WTC11 (cell line): ENCODE results near the gene KCNA2. TPM values are rescaled to one million over a fixed set of nuclear protein-coding genes. Genes with fewer than 3 reads are reported as not detected.

Source experiments
- ATAC-seq: fragments of 200-7000 bp; cut with Tn5 transposase; 2 replicates; pipeline ENCODE4 v1.10.0; 2021; ENCODE audit warnings: mild to moderate bottlenecking, moderate library complexity
- CTCF ChIA-PET: fragments of 300-600 bp; sonication (Branson Sonifier 250); formaldehyde crosslinking; loops from one replicate; lab custom pipeline; 2021; ENCODE audit warnings: antibody characterized with exemption; lab: Charles Lee
- POLR2A ChIA-PET: fragments of 350-600 bp; sonication (Branson Sonifier 250); formaldehyde crosslinking; loops from one replicate; lab custom pipeline; 2021; ENCODE audit warnings: antibody characterized with exemption; lab: Charles Lee
- DNase-seq: peaks from one replicate; pipeline ENCODE4 v3.0.0; 2021; ENCODE audit warnings: low spot score
- H3K27ac Mint-ChIP-seq: 2 replicates; pipeline ENCODE4 v1.8.0; 2021; ENCODE audit warnings: mixed read lengths
- H3K27me3 Mint-ChIP-seq: 2 replicates; pipeline ENCODE4 v1.8.0; 2021; ENCODE audit warnings: low read depth, mild to moderate bottlenecking, moderate library complexity, mixed read lengths
- H3K36me3 Mint-ChIP-seq: 2 replicates; pipeline ENCODE4 v1.8.0; 2021; ENCODE audit warnings: mixed read lengths
- H3K4me1 Mint-ChIP-seq: 2 replicates; pipeline ENCODE4 v1.8.0; 2022; ENCODE audit warnings: mixed read lengths
- H3K4me3 Mint-ChIP-seq: 2 replicates; pipeline ENCODE4 v1.8.0; 2021; ENCODE audit warnings: mild to moderate bottlenecking, moderate library complexity, mixed read lengths
- H3K9me3 Mint-ChIP-seq: 2 replicates; pipeline ENCODE4 v1.8.0; 2021; ENCODE audit warnings: mixed read lengths
- ATF2 ChIP-seq: sonication (generic); formaldehyde crosslinking; IDR thresholded peaks from 2 replicates; pipeline ENCODE4 v1.8.1; 2022; ENCODE audit warnings: low read depth, missing genetic modification reagents, borderline replicate concordance
- CDX4 ChIP-seq: fragments of 250-450 bp; sonication (Bioruptor Pico); IDR thresholded peaks from 2 replicates; pipeline ENCODE4 v1.9.0; 2021; ENCODE audit warnings: moderate library complexity, mild to moderate bottlenecking, inconsistent platforms, borderline replicate concordance
- E2F4 ChIP-seq: sonication (generic); formaldehyde crosslinking; IDR thresholded peaks from 2 replicates; pipeline ENCODE4 v1.8.1; 2022; ENCODE audit warnings: low read depth, mild to moderate bottlenecking, moderate library complexity, missing genetic modification reagents, borderline replicate concordance
- HMGA2 ChIP-seq: fragments of 250-450 bp; sonication (Bioruptor Pico); IDR thresholded peaks from 2 replicates; pipeline ENCODE4 v1.4.0; 2021; ENCODE audit warnings: mild to moderate bottlenecking, moderate library complexity
- HMGXB4 ChIP-seq: sonication (generic); formaldehyde crosslinking; IDR thresholded peaks from 2 replicates; pipeline ENCODE4 v1.8.1; 2023; ENCODE audit warnings: mild to moderate bottlenecking, moderate library complexity, missing genetic modification reagents
- KAT7 ChIP-seq: sonication (generic); formaldehyde crosslinking; IDR thresholded peaks from 2 replicates; pipeline ENCODE4 v1.8.1; 2023; ENCODE audit warnings: missing genetic modification reagents, mild to moderate bottlenecking, borderline replicate concordance
- OVOL2 ChIP-seq: fragments of 250-450 bp; sonication (Bioruptor Pico); IDR thresholded peaks from 2 replicates; pipeline ENCODE4 v1.9.0; 2021; ENCODE audit warnings: mild to moderate bottlenecking, borderline replicate concordance
- SP1 ChIP-seq: sonication (generic); formaldehyde crosslinking; conservative IDR thresholded peaks from 2 replicates; pipeline ENCODE4 v1.8.1; 2022; ENCODE audit warnings: missing genetic modification reagents
- ZNF232 ChIP-seq: sonication (generic); formaldehyde crosslinking; IDR thresholded peaks from 2 replicates; pipeline ENCODE4 v1.8.0; 2022; ENCODE audit warnings: mild to moderate bottlenecking, missing genetic modification reagents
- total RNA-seq: library from RNA; stranded (reverse); gene quantifications from 3 replicates; pipeline ENCODE4 v1.2.3, GENCODE V29; 2021
- TF ChIP-seq, protein P1 (sequence below): sonication (generic); formaldehyde crosslinking; IDR thresholded peaks from 2 replicates; pipeline ENCODE4 v1.8.1; 2022; ENCODE audit warnings: mild to moderate bottlenecking, moderate library complexity, missing genetic modification reagents
- TF ChIP-seq, protein P2 (sequence below): fragments of 200-600 bp; IDR thresholded peaks from 2 replicates; pipeline ENCODE4 v1.8.0; 2022; ENCODE audit warnings: antibody characterized with exemption
- TF ChIP-seq, protein P3 (sequence below): sonication (generic); formaldehyde crosslinking; IDR thresholded peaks from 2 replicates; pipeline ENCODE4 v1.8.0; 2022; ENCODE audit warnings: mild to moderate bottlenecking, missing genetic modification reagents

Gene KCNA2
- total RNA-seq, 1 experiment from 2014 or later: 0.50 TPM

GRCh38 chr1:110555807-110556470 is 50.2 kb downstream of the KCNA2 start:
- no peak overlapping the region for H3K27ac Mint-ChIP-seq
- ATAC-seq (no peak), DNase-seq (no peak)
- ChIA-PET POLR2A (interaction anchor here (1.9 kb wide), 1 partner anchor 50 kb away, joined by 7 read pairs; the partner anchor contains the start of gene KCNA2), CTCF (interaction anchor here (0.6 to 3.9 kb wide), 37 partner anchors 9 to 348 kb away, joined by 3 to 57 read pairs (median 4); partner anchors contain the start of genes KCNA2 and RBM15)
- no peaks in the 10 kb centered on the region for H3K9me3 Mint-ChIP-seq
- H3K4me3 Mint-ChIP-seq: peak overlapping the region; percentile 66
- TF ChIP-seq, protein P1, sequence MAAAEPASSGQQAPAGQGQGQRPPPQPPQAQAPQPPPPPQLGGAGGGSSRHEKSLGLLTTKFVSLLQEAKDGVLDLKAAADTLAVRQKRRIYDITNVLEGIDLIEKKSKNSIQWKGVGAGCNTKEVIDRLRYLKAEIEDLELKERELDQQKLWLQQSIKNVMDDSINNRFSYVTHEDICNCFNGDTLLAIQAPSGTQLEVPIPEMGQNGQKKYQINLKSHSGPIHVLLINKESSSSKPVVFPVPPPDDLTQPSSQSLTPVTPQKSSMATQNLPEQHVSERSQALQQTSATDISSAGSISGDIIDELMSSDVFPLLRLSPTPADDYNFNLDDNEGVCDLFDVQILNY (CRISPR knock-in tag): no peak
- TF ChIP-seq ZNF232 (CRISPR knock-in tag) (no peak), HMGA2 (CRISPR knock-in tag) (no peak), E2F4 (CRISPR knock-in tag) (no peak), CDX4 (no peak), ATF2 (no peak), KAT7 (CRISPR knock-in tag) (no peak), SP1 (CRISPR knock-in tag) (no peak)
- H3K27me3 Mint-ChIP-seq: peaks cover 69% of the 10 kb centered on the region
- no peaks in the 10 kb centered on the region for H3K36me3 Mint-ChIP-seq
- H3K4me1 Mint-ChIP-seq: peaks cover 8% of the 10 kb centered on the region

GRCh38 chr1:110554871-110555801 is 51.0 kb downstream of the KCNA2 start:
- Mint-ChIP-seq H3K9me3 (no peaks in the 10 kb centered on the region), H3K27ac (no peak overlapping the region), H3K4me3 (peak overlapping the region; percentile 66), H3K4me1 (peaks cover 8% of the 10 kb centered on the region), H3K36me3 (no peaks in the 10 kb centered on the region), H3K27me3 (peaks cover 65% of the 10 kb centered on the region)
- ChIA-PET CTCF (interaction anchor here (0.6 to 3.9 kb wide), 37 partner anchors 9 to 528 kb away, joined by 3 to 57 read pairs (median 4); partner anchors contain the start of genes KCNA2 and RBM15), POLR2A (interaction anchor here (0.6 to 1.9 kb wide), 2 partner anchors 51 to 111 kb away, joined by 3 to 7 read pairs; partner anchors contain the start of gene KCNA2)
- peak; percentile 88 for ATAC-seq
- peak; percentile 73 for DNase-seq
- TF ChIP-seq, protein P2, sequence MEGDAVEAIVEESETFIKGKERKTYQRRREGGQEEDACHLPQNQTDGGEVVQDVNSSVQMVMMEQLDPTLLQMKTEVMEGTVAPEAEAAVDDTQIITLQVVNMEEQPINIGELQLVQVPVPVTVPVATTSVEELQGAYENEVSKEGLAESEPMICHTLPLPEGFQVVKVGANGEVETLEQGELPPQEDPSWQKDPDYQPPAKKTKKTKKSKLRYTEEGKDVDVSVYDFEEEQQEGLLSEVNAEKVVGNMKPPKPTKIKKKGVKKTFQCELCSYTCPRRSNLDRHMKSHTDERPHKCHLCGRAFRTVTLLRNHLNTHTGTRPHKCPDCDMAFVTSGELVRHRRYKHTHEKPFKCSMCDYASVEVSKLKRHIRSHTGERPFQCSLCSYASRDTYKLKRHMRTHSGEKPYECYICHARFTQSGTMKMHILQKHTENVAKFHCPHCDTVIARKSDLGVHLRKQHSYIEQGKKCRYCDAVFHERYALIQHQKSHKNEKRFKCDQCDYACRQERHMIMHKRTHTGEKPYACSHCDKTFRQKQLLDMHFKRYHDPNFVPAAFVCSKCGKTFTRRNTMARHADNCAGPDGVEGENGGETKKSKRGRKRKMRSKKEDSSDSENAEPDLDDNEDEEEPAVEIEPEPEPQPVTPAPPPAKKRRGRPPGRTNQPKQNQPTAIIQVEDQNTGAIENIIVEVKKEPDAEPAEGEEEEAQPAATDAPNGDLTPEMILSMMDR: peak; percentile 59
- TF ChIP-seq HMGXB4: peak; percentile 86
- TF ChIP-seq, protein P3, sequence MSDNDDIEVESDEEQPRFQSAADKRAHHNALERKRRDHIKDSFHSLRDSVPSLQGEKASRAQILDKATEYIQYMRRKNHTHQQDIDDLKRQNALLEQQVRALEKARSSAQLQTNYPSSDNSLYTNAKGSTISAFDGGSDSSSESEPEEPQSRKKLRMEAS: 0 out of 2 replicates have a peak, but pooled peaks have one; percentile 28
- TF ChIP-seq OVOL2 (CRISPR knock-in tag): no peak
